Measurements from ENCODE around the gene FLRT2.

The FLRT2 gene

DNA sequence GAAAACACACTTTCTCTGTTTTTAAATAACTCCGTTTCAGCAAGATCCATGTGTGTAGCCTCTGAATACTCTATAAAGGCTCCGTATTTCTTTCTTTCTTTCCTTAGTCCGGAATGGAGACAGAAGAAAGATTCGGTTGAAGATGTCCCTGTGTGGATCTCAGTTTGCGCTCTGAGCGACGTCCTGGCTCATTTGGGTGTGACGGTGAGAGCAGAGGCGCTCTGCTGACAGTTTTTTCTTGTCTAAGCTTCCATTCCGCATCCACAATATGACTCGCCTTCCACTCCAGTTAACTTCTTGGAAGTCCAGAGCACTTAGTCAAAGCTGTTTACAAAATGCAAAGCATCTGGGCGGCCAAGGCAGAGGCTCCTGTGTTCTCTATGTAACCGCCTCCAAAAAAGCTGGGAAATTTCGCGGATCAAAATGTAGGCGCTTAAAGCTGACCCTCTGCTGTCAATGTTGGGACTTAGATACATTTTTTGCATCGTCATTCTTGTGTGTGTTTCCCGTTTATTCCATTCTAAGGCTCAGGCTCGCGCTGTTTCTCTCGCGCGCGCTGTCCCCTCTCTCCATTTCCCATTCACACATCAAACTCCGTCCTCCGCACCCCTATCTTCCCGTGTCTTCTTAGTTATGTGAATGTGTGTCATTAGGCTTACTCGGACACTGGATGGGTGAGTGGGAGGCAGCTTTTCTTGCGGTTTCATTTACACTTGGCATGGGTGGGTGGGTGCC is 880 bp upstream of the FLRT2 start:
- no peak for FAIRE-seq
- DNase-seq (ENCODE audit: insufficient read length, low spot score) = no peak

GRCh38 chr14:85530626-85531025 is 682 bp downstream of the FLRT2 start:
- no peak for FAIRE-seq

DNA sequence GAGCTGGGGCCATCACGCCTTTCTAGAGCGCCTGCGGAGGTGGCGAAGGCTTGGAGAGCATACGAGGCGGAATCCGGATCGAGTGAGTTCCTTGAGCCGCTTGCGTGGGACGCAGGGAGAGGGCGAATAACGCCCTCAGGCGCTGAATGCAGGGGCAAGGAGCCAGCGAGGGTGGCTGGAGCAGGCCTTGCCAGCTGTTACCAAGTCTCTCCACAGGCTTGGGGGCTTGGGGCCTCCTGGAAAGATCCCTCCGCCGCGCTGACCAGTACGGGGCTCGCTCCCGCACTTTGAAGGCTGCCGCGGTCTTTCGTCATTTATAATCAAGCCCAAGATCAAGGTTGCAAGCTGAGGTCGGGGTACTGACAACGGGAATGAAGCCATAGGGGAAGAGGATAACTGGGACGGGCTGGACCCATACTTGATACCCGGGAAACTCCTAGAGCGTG is 1.2 kb downstream of the FLRT2 start:
- DNase-seq (ENCODE audit: insufficient read length, low spot score) (no peak), FAIRE-seq (no peak)

More at GRCh38 chr14:85530626-85531025, 682 bp downstream of the FLRT2 start:
- DNase-seq (ENCODE audit: insufficient read length, low spot score) = no peak

- no peak for FAIRE-seq
- no peak for DNase-seq (ENCODE audit: insufficient read length, low spot score)
These were observed 1.8 kb downstream of the FLRT2 start for GRCh38 chr14:85531587-85532373.

- DNase-seq (ENCODE audit: insufficient read length, low spot score) (no peak), FAIRE-seq (no peak)
These were observed 2.6 kb downstream of the FLRT2 start for GRCh38 chr14:85532374-85533022.

GRCh38 chr14:85533023-85533860 is 3.3 kb downstream of the FLRT2 start:
- FAIRE-seq = no peak
- no peak for DNase-seq (ENCODE audit: insufficient read length, low spot score)

GRCh38 chr14:85533861-85534291 is 3.9 kb downstream of the FLRT2 start:
- no peak for DNase-seq (ENCODE audit: insufficient read length, low spot score)
- FAIRE-seq = no peak

DNA sequence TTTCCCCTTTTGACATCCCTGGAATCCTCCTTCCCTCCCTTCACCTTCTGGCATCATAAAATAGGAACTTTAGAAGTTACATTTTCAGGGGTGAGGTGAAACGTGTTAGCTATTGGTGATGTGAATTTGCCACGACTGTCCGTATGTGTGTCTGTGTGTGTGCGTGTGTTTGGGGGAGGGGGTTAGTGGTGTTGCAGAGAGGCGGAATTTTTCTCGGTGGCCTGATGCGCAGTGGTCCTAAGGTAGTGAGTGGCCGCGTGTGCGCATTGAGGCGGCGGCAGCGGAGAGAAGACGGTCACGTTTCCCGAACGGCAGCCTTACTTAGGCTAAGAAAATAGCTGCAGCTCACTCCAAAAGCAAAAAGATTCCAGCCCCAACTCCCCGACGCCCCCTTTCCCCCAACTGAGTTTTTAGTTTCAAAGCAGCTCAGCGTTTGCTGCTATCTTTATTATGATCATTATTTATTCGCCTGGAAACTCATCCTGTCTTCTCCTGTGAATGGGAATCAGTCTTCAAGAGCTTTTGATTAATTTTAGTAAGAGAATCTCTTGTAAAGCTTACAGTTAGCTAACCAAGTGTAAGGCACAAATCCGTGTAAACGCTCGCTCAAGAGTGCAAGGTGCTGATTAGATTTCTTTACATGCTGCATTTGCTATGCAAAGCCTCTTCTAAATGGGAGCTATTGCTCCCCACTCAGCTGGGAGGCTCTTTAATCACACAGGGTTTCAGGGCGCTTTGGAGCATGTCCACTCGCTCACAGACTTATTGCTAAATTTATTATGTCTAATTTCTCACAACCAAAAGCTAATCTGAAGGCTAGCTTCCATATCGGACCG is 4.7 kb downstream of the FLRT2 start:
- no peak for DNase-seq (ENCODE audit: insufficient read length, low spot score)
- FAIRE-seq = no peak

DNA sequence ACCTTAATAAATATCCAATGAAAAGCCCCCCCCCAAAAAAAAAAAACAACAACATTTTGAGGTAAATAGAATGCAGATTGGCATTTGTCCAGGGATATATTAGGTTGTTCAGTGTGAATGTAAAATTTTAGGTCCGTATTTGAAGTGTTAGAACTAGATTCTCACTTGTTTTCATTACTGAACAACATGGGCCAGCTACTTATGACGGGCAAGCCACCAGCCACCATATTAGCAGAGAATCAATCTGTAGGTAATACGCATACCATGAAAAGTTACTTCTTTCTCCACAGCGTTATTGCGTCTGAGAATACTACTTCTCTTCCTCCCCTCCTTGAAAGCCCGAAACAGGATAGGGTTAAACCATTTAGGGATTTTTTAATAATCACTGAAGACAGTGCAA is 5.4 kb downstream of the FLRT2 start:
- FAIRE-seq = no peak
- no peak for DNase-seq (ENCODE audit: insufficient read length, low spot score)

- DNase-seq (ENCODE audit: insufficient read length, low spot score) = no peak
- no peak for FAIRE-seq
These were observed 6.3 kb downstream of the FLRT2 start for GRCh38 chr14:85535991-85536832.

GRCh38 chr14:85536833-85537190 is 6.9 kb downstream of the FLRT2 start:
- FAIRE-seq = no peak
- no peak for DNase-seq (ENCODE audit: insufficient read length, low spot score)

GRCh38 chr14:85537526-85537925 is 7.6 kb downstream of the FLRT2 start:
- DNase-seq (ENCODE audit: insufficient read length, low spot score) = no peak
- FAIRE-seq = no peak

DNA sequence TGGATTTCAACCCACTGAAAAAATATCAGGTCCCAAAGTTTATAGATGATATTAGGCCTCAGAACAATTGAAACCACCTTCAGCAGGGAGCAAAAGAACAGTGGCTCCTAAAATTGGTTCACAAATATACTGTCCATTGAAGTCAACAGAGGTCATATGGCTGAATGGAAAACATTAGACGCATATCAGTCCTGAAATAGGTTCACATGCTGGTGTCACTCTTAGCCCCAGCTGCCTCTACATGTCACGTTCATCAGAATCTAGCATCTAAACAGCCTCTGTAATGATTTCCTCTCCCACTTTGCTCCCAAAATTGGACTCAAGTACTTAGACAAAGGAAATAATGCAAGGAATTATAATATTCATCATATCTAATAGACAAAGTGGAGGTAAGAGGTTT is 8.7 kb downstream of the FLRT2 start:
- FAIRE-seq (no peak), DNase-seq (ENCODE audit: insufficient read length, low spot score) (no peak)

DNA sequence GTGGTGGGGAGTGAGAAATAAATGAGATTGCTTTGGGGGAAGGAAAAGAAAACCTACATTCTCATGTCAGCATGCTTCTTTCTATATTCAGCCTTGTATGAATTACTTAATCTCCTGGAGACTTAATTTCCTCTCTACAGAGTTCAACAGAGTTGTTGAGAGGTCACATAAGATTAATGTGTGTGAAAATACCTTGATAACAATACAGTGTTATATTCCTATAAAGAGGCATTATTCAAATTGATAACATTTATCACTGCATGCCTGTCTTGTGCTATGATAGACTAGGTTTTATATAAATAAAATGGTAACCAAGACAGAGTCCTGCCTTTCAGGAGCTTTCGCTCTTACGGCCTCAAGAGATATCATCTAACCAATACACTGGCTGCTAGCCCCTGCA is 9.6 kb downstream of the FLRT2 start:
- DNase-seq (ENCODE audit: insufficient read length, low spot score) = no peak
- no peak for FAIRE-seq

DNA sequence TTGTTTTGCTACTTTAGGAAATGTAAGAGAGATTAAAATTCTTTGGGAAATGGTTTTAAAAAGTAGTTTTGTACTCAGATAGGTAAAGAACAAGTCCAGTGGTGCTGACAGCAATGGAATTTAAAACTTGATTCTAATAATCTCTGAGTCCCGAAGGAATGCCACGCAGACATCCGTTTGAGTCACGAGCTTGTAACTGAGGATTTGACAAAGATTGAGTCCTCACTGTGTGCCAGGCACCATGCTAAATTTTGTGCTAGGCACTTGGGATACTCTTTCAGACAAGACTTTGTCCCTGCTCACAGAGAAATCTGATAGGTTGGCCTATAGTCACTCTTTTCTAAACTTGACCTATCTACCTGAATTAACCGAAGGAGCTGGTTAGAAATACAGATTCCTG is 12.7 kb downstream of the FLRT2 start:
- no peak for FAIRE-seq
- no peak for DNase-seq (ENCODE audit: insufficient read length, low spot score)

- DNase-seq (ENCODE audit: insufficient read length, low spot score) (no peak), FAIRE-seq (no peak)
These were observed 15.8 kb downstream of the FLRT2 start for GRCh38 chr14:85545738-85546137.

DNA sequence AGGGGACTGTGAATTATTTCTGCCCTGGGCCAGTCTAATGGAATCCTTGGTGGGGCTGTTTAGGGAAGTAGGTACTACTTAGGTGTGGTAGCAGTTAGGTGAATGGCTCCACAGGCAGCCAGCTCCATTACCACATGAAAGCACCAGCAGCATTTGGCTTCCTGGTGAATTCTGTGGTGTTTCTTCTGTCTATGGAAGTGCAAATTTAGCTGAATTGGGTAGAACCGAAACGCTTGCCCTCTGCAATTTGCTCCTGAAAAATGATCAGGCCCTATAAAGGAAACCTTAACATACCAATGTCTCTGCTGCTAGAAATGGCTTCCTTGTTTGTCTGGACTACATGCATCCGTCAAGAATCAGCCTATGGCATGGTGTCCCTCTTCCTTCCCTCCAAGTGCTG is 16.4 kb downstream of the FLRT2 start:
- DNase-seq (ENCODE audit: insufficient read length, low spot score) (no peak), FAIRE-seq (no peak)

- DNase-seq (ENCODE audit: insufficient read length, low spot score) (no peak), FAIRE-seq (no peak)
These were observed 19.8 kb downstream of the FLRT2 start for GRCh38 chr14:85549697-85550096.

DNA sequence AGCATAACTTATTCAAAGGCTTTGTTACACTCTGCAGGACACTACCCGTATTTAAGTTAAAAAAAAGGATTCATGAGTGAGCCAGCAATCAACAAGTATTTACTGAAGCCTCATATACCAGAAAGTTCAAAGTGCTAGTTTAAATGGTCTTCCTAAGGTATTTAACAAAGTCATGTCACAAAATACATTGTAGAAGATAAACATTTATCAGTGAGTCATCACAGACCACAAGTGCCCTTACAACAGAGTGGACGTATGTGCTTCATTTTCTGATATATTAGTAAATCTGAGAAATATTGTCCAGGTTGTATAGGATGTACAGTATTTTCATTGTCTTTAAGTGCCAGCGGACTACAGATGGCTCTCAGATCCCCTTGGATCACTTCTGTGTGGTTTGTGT is 24.2 kb downstream of the FLRT2 start:
- DNase-seq (ENCODE audit: insufficient read length, low spot score) (no peak), FAIRE-seq (no peak)
